Stimulated activated CD8-positive, alpha-beta memory T cell treated with anti-CD3 and anti-CD28 coated beads, Interleukin-7, amount 100 ng/mL, for 48 hours (primary cell): Measurements from ENCODE around the gene TNFAIP8L2.

Source experiments
- DNase-seq, 2 donors: peaks; one replicate each; pipeline ENCODE4 v3.0.0-alpha.2; 2020; ENCODE audit warnings: low read depth in 1 of 2; ENCODE audit errors: extremely low read depth in 1 of 2

Gene TNFAIP8L2

GRCh38 chr1:151145304-151146071, 11.0 kb upstream of the TNFAIP8L2 start:
- no peak for DNase-seq

DNA sequence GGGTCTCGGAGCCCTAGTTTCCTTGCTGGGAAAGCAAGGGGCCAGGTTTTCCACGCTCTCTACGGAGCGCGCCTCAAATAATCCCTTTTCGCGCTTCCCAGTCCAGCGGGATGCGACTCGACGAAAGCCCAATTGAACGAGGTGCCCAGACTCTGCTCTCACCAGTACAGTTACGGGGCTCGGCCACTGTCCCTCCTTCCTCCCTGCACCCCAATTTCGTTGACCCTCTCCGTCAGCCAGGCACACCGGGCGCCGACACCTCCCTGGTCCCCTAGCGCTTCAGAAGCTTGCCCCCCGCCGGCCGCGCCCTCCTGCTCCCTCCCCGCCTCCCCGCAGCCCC, 10.4 kb upstream of the TNFAIP8L2 start:
- DNase-seq = no peak

DNA sequence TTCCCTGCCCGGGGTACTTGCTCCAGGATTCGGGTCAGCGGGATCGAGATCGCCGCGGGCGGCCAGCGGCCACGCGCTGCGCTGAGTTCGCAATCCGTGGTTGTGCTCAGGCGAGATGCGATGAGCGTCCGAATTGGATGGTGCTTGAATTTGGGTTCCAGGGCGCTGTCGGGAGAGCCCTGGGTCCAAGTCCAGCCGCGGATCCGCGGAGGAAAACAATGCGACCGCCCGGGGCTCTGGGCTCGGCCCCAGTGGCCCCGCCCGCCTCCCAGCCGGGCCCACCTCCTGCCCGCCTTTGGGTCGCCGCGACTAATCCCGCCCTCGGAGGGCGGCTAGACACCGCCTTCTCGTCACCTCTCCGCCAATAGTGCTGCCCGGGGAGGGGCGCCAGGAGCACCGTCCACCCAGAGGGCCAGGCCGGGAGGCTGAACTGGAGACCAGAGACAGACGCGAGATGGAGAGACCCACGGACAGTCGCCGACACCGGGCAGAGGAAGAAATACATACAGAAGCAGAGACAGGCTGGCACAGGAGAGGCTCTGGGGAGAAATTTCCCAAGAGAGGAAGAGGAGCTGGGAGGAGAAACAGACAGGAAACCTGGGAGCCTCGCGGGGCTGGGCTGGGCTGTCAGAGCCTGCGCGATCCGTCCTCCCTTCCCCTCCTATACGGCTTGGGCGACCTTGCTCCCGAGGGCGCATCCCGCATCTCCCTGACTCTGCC, 9.9 kb upstream of the TNFAIP8L2 start, which contains the start of gene SEMA6C:
TSS of gene SEMA6C (minus strand) at position 220 of the 720 bp plus-strand sequence. CDS start 4,010 bp downstream, outside the sequence.
- DNase-seq = peak; percentile 78 to 85

DNA sequence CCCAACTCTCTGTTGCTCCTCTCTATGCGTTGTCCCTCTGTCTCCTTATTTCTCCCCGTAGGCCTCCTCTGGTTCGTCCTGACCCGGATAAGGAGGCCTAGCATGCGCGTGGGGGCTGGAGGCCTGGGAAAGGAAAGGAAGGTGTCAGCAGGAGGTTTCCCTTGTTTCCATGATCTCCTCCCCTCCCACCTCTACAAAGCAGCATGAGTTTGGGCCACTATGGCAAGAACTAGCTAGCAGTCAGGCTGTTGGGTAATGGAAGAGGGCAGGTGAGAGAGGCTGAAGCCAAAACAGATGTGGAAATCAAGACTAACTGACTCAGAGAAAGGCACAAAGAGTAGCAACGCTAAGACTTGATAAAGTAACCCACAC, 9.3 kb upstream of the TNFAIP8L2 start:
- no peak for DNase-seq

- no peak for DNase-seq
These were observed 8.8 kb upstream of the TNFAIP8L2 start for GRCh38 chr1:151147665-151148064.

- DNase-seq = peak in 1 of 2 donors; percentile 63
These were observed 650 bp downstream of the TNFAIP8L2 start for GRCh38 chr1:151157067-151157531.

GRCh38 chr1:151158326-151158725, 1.9 kb downstream of the TNFAIP8L2 start:
- peak in 1 of 2 donors; percentile 55 for DNase-seq

DNA sequence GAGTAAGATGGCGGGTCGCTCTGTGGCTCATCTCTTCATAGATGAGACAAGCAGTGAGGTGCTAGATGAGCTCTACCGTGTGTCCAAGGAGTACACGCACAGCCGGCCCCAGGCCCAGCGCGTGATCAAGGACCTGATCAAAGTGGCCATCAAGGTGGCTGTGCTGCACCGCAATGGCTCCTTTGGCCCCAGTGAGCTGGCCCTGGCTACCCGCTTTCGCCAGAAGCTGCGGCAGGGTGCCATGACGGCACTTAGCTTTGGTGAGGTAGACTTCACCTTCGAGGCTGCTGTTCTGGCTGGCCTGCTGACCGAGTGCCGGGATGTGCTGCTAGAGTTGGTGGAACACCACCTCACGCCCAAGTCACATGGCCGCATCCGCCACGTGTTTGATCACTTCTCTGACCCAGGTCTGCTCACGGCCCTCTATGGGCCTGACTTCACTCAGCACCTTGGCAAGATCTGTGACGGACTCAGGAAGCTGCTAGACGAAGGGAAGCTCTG, 2.4 kb downstream of the TNFAIP8L2 start:
- DNase-seq = no peak

DNA sequence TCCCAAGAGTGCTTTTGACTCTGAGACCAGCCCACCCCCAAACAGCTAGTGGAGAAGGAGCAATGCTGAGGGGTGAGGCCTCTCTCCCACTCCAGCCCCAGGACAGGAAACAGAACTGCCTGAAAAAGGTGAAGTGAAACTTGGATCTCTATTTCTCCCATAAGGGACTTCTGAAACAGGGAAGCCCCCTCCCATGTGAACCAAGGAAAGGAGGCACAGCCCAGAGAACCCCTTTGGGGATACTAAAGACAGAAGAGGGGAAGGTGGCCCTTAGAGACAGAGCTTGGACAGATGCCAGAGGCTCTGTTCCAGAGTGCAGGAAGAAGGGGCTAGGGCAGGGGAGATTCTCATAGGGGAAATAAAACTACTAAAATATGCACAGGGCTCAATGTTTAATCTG, 2.9 kb downstream of the TNFAIP8L2 start:
- DNase-seq = no peak

DNA sequence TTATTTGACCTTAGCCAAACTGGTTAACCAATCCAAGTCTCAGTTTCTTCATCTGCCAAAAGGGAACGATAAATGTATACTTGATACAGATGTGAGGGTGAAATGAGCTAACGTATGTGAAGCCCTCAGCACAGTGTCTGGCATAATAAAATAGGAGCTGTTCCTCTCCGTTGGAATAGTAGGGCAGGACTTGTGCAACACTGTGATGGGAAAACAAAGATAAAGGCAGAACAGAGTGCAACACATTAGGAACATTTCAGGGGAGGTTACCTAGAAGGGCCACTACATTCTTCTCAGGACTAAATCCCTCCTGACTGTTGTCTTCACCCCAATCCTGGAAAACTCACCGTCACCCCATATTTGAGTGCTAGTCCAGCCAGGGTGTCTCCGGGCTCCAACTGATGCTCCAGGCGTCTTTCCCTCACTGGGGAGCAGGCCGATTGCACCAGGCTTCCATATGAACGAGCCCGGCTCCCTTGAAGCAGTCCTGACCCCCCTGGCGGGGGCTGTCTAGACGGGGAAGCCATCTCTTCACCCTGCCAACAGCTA, 8.4 kb downstream of the TNFAIP8L2 start:
- DNase-seq = no peak

GRCh38 chr1:151165281-151165737, 8.9 kb downstream of the TNFAIP8L2 start:
- no peak for DNase-seq

DNA sequence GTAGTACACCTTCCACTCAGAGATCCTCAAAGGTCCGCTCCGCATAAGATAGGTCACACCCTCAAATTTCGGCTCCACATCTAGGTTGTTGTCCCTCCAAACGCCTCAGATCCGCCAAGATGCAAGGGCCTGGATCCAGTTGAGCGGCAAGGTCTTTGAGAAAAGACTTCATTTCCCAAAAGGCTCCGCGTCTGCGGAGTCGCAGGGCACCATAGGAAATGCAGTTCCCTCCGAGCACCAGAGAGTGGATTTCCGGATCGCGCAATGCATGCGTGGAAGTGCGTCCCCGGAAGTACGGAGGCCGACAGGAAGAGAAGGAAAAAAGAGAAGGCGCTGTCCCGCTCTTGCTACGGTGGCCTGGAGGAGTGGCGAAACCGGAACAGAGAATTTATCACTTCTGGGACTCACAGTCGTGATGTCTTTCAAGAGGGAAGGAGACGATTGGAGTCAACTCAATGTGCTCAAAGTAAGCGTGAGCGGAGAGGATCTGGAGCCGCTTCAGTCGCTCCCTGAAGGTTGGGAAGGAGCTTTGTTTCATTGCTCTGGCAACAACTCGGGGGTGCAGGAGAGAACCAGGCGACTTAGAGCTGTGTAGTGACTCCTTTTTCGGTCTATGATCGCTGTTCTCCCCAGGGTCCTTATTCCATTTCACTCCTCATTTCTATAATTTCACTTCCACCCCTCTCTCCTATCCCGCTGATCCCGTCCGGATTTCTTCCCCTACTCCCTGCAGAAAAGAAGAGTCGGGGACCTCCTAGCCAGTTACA, 9.5 kb downstream of the TNFAIP8L2 start, which contains the start of the genes LYSMD1 and SCNM1:
TSS of gene LYSMD1 (minus strand) at position 165 of the 767 bp plus-strand sequence. CDS start 644 bp downstream, outside the sequence.
TSS of gene SCNM1 (plus strand) at position 407 of the 767 bp plus-strand sequence. CDS start at position 416, 9 bp downstream.
- DNase-seq = peak; percentile 89 to 94

- DNase-seq = no peak
These were observed 10.1 kb downstream of the TNFAIP8L2 start for GRCh38 chr1:151166505-151166956.

DNA sequence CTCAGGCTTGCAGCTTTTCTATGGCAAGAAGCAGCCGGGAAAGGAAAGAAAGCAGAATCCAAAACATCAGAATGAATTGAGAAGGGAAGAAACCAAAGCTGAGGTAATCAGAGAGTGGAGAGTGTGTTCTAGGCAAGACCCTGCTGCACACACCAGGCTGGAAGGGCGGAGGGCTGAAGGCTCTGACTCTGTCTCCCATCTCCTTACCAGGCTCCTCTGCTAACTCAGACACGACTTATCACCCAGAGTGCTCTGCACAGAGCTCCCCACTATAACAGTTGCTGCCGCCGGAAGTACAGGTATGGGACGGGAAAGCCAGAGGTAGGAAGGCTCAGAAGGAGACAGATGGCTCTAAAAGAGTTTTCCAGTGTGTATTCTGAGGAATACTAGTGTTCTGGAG, 10.7 kb downstream of the TNFAIP8L2 start:
- DNase-seq = no peak

DNA sequence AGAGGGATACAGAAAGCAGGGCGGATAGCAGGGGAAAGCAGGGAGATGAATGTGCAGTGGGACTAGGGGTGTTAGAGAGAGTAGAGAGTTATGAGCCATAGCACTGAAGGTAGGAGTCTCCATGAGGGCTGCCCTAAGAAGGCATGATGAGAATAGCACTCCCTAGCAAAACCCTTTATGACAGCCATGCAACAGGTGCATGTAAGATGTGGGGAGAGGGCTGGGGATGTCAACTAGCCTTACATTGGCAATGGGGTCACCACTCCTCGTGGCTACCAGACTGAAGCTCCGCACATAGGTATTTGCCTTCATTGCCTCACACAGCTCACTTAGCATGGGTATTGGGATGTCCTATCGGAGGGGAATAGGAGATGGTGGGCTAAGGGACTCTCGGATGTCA, 14.7 kb downstream of the TNFAIP8L2 start:
- no peak for DNase-seq

DNA sequence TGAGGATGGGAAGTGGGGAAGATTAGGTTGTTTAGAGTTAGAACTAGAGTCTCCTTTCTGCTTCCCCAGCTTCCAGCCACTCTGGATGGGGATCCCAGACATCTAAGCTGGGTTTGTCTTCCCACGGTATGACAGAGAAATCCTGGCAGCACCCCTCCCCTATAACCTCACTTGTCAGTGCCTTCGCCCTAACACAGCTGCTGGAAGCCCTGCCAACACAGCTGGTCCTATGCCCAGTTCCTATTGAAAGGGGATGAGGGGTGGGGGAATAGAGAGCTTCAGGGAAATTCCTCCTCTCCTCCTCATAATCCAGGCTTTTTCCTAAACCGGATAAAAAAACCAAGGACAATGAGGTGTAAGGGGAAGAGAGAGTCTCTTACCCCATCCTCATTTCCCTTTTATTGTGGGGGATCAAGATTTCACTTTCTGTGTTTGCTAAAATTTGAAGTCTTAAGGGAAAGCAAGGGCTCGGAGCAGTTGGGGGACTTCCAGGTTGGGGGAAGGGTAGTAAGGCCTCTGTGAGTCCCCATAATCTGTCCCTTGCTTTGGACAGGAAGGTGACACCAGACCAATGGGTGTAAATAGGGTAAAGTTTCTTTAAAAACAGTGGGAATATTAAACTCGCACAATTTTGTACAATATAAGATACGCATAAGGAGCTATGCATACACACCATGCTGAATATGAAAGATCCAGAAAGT, 18.7 kb downstream of the TNFAIP8L2 start:
- no peak for DNase-seq

- DNase-seq = no peak
These were observed 19.4 kb downstream of the TNFAIP8L2 start, which contains the start of gene TMOD4 for GRCh38 chr1:151175863-151176262. Gene TMOD4 (minus strand): TSS chr1:151175981. CDS start chr1:151174875, 1,106 bp downstream.

DNA sequence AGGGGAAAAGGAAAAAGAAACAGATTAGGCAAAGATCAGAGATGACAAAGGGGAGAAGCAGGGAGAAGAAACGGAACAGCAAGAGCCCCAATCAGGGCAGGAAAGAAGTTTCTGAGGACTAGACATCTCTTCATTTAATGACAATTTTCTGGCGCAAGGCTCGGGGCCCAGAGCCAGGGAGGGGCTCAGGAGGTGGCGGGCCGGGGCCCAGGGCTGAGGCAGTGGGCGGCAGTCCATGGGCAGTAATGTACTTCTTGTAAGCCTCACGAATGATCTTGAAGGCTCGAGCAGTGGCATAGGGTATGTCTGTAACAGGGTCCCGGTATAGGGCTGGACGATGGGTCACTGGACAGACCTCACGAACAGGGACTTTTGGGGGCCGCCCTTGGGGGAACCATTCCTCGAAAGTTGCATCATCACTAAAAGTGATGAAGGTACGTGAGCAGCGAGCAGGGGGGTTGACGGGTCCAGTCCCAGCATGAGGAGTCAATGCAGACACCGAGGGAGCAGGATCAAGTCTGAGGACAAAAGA, 20.1 kb downstream of the TNFAIP8L2 start:
- no peak for DNase-seq

DNA sequence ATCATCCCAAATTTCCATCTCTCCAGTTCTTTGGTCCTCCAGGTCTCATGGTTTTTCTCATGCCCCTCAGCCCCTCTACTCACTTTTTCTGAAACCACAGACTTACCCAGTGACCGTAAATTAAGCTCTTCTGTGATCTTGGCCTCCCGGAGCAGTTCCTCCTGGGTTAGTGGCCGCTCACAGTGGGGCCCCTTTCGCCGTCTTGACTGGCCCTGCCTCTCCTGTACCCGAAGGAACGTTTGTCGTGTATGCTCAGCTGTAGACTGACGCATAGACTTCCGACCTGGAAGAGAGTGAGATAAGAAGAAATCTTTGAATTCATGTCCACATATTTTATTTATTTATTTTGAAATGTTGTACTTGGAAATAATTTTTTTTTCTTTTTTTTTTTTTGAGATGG, 27.8 kb downstream of the TNFAIP8L2 start:
- no peak for DNase-seq
